ENCODE results near the gene PLET1.

Gene PLET1

DNA sequence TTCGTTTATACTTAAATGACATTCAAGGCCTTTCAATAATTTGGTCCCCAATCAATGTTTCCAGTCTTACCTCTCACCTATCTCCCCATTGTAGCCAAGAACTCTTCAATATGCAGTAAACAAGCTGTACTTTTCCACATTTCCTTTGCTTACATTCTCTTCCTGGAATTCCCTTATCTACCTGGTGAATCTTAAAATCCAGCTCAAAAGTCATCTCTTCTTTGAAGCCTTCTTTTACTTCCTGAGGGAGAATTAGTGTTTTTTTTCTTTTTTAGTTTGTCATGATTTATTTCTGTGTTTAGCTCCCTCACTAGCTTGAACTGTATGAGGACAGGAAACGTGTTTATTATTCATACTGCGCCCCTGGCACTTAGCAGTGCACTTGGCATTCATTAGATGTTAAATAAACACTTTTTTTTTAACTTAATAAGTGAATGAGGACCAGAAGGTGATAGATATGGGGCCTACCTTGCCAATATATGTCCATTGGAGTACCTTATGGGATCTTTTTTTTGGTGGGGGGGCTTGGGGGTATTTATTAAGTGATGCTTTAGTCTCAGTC, 39.3 kb downstream of the PLET1 start:
- DNase-seq (ENCODE audit: low read depth): no peak
- no peak overlapping the region for H3K4me3 ChIP-seq (replicated peaks; ENCODE audit: low read depth, low read length)
- TF ChIP-seq, protein P1, sequence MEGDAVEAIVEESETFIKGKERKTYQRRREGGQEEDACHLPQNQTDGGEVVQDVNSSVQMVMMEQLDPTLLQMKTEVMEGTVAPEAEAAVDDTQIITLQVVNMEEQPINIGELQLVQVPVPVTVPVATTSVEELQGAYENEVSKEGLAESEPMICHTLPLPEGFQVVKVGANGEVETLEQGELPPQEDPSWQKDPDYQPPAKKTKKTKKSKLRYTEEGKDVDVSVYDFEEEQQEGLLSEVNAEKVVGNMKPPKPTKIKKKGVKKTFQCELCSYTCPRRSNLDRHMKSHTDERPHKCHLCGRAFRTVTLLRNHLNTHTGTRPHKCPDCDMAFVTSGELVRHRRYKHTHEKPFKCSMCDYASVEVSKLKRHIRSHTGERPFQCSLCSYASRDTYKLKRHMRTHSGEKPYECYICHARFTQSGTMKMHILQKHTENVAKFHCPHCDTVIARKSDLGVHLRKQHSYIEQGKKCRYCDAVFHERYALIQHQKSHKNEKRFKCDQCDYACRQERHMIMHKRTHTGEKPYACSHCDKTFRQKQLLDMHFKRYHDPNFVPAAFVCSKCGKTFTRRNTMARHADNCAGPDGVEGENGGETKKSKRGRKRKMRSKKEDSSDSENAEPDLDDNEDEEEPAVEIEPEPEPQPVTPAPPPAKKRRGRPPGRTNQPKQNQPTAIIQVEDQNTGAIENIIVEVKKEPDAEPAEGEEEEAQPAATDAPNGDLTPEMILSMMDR (IDR thresholded peaks at IDR 0.05; ENCODE audit: low read length, missing control alignments): no peak

- peak; percentile 90 for DNase-seq (ENCODE audit: low read depth)
- TF ChIP-seq, protein P1 (IDR thresholded peaks at IDR 0.05; ENCODE audit: low read length, missing control alignments): peak; percentile 71
- H3K4me3 ChIP-seq (replicated peaks; ENCODE audit: low read depth, low read length): no peak overlapping the region
Measured at GRCh38 chr11:112219476-112220232, 41.0 kb downstream of the PLET1 start.

GRCh38 chr11:112216561-112217105, 44.0 kb downstream of the PLET1 start:
- no peak overlapping the region for H3K4me3 ChIP-seq (replicated peaks; ENCODE audit: low read depth, low read length)
- DNase-seq (ENCODE audit: low read depth): peak; percentile 38
- TF ChIP-seq, protein P1 (IDR thresholded peaks at IDR 0.05; ENCODE audit: low read length, missing control alignments): no peak

GRCh38 chr11:112215621-112216020, 45.0 kb downstream of the PLET1 start:
- TF ChIP-seq, protein P1 (IDR thresholded peaks at IDR 0.05; ENCODE audit: low read length, missing control alignments): no peak
- no peak for DNase-seq (ENCODE audit: low read depth)
- H3K4me3 ChIP-seq (replicated peaks; ENCODE audit: low read depth, low read length): no peak overlapping the region

DNA sequence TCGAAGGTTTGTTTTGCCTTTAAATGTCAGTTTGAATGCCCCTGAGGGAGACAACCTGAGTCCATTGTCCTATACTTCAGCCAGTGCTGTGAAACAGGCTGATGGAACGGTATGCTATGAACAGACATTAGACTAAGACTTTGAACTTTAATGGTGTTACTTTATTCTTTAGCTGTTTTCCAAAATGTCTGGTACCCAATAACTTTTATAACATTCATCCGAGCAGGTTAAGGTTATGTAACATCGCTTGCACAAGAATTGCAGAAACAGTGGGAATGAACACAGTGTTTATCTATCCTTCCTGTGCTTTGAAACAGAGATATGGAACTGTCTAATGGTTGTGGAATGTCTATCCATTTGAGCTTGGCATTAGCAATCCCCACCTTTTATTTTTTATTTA, 46.9 kb downstream of the PLET1 start:
- peak; percentile 57 for DNase-seq (ENCODE audit: low read depth)
- H3K4me3 ChIP-seq (replicated peaks; ENCODE audit: low read depth, low read length): no peak overlapping the region
- TF ChIP-seq, protein P1 (IDR thresholded peaks at IDR 0.05; ENCODE audit: low read length, missing control alignments): no peak

DNA sequence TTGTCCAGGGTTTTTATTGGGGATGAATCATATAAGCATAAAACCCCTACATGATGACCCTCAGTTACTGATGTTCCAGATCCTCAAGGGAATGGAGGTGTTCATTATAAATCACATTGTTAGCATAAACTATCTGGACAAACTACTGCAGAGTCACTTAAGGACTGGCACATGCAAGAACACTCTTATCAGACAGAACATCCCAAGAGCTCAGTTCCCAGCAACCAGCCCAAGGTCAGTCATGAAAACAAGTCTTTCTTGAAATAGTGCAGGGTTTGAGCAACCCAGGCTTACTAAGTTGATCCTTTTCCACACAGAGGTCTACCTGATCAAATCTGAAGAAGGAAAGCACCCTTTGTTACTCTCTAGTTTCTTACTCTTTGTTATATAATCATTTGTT, 48.0 kb downstream of the PLET1 start:
- no peak overlapping the region for H3K4me3 ChIP-seq (replicated peaks; ENCODE audit: low read depth, low read length)
- TF ChIP-seq, protein P1 (IDR thresholded peaks at IDR 0.05; ENCODE audit: low read length, missing control alignments): no peak
- DNase-seq (ENCODE audit: low read depth): peak; percentile 31

Data from fibroblast of pulmonary artery (primary cell).